OCI-LY1 (cell line): ENCODE measurements around the gene E4F1.
"Not testable (repeated sequence)": the region's sequence is repeated elsewhere in the genome, so short reads cannot be mapped to it uniquely, and the experiment has no call there.

Source experiments
- EZH2 ChIP-seq: fragments of 200-600 bp; sonication (generic), shearing (Covaris generic); IDR thresholded peaks from 2 replicates; pipeline ENCODE4 v1.8.0; 2017; ENCODE audit warnings: borderline replicate concordance, mixed run types, mild to moderate bottlenecking, antibody characterized with exemption, low read length, moderate library complexity, mixed read lengths
- TF ChIP-seq, protein P1 (sequence below): fragments of 200-600 bp; sonication (generic), shearing (Covaris generic); IDR thresholded peaks from 2 replicates; pipeline ENCODE4 v1.5.1; 2017; ENCODE audit warnings: mild to moderate bottlenecking, antibody characterized with exemption, low read length, moderate library complexity, mixed read lengths

DNA sequence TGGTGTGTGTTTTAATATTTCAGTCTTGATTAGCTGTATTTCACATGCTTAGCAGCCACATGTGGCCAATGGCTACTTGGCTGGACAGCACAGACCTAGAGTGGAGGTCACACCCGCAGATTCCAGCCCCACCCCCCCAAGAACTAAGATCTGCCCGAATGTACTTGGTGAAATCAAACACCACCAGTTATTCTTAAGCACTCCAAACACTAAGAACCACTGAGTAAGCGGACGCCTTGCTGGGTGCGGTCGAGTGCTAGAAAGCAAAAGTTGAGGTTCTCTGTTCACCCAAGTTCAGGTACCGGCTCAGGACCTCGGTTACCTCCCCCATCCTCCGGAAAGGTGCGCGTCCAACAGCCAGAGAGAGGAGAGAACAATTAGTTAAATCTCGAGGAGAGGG lies 43.5 kb downstream of the E4F1 start:
- TF ChIP-seq, protein P1, sequence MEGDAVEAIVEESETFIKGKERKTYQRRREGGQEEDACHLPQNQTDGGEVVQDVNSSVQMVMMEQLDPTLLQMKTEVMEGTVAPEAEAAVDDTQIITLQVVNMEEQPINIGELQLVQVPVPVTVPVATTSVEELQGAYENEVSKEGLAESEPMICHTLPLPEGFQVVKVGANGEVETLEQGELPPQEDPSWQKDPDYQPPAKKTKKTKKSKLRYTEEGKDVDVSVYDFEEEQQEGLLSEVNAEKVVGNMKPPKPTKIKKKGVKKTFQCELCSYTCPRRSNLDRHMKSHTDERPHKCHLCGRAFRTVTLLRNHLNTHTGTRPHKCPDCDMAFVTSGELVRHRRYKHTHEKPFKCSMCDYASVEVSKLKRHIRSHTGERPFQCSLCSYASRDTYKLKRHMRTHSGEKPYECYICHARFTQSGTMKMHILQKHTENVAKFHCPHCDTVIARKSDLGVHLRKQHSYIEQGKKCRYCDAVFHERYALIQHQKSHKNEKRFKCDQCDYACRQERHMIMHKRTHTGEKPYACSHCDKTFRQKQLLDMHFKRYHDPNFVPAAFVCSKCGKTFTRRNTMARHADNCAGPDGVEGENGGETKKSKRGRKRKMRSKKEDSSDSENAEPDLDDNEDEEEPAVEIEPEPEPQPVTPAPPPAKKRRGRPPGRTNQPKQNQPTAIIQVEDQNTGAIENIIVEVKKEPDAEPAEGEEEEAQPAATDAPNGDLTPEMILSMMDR = not testable (repeated sequence)
- not testable (repeated sequence) for TF ChIP-seq EZH2
